Measurements from ENCODE around the gene ANXA11. TPM values are rescaled to one million over a fixed set of nuclear protein-coding genes. Genes with fewer than 3 reads are reported as not detected.

ANXA11 gene
- total and polyA plus RNA-seq, 2 of the 8 experiments (the other 6 are each of a cell fraction or from before 2014, with no cell fraction given): 40.5 to 84.9 TPM

GRCh38 chr10:80149123-80149522 is 56.2 kb downstream of the ANXA11 start (continued):
- TF ChIP-seq SAP30 (IDR thresholded peaks at IDR 0.05; ENCODE audit: insufficient read depth, insufficient replicate concordance, low read length) (no peak), EP300 (IDR thresholded peaks at IDR 0.05; ENCODE audit: borderline replicate concordance in 1 of 2, low read depth in 2 of 2, low read length in 2 of 2) (no peak), RFX5 (IDR thresholded peaks at IDR 0.05; ENCODE audit: borderline replicate concordance, low read depth, low read length) (no peak), ASH2L (IDR thresholded peaks at IDR 0.05; ENCODE audit: low read length) (no peak)
